GM19372 (cell line): ENCODE results near the gene DNMT3A.

Experiments
- ATAC-seq: cut with Tn5 transposase; IDR thresholded peaks from one replicate; pipeline ENCODE4 v1.9.1; 2021; ENCODE audit warnings: mild to moderate bottlenecking, low read depth, moderate library complexity; ENCODE audit not compliant: unreplicated experiment

The DNMT3A gene

GRCh38 chr2:25246558-25247290 lies 95.0 kb downstream of the DNMT3A start:
- no peak for ATAC-seq

- ATAC-seq, result no peak
Observed at GRCh38 chr2:25246001-25246400, 95.7 kb downstream of the DNMT3A start.

- no peak for ATAC-seq
Observed at GRCh38 chr2:25245141-25245540, 96.6 kb downstream of the DNMT3A start.

- ATAC-seq, result no peak
Observed at GRCh38 chr2:25243995-25244394, 97.7 kb downstream of the DNMT3A start.

GRCh38 chr2:25241452-25241851 lies 100.3 kb downstream of the DNMT3A start:
- ATAC-seq, result no peak

GRCh38 chr2:25240636-25241035 lies 101.1 kb downstream of the DNMT3A start:
- no peak for ATAC-seq

- ATAC-seq, result no peak
Observed at GRCh38 chr2:25238920-25239319, 102.8 kb downstream of the DNMT3A start.

- no peak for ATAC-seq
Observed at GRCh38 chr2:25237764-25238163, 104.0 kb downstream of the DNMT3A start.

GRCh38 chr2:25236736-25237135 lies 105.0 kb downstream of the DNMT3A start:
- ATAC-seq, result no peak

GRCh38 chr2:25234738-25235137 lies 107.0 kb downstream of the DNMT3A start:
- no peak for ATAC-seq

- no peak for ATAC-seq
Observed at GRCh38 chr2:25233916-25234605, 107.7 kb downstream of the DNMT3A start.

GRCh38 chr2:25232248-25232825 lies 109.4 kb downstream of the DNMT3A start:
- ATAC-seq, result no peak

GRCh38 chr2:25230948-25231311 lies 110.8 kb downstream of the DNMT3A start:
- ATAC-seq, result no peak

- ATAC-seq, result no peak
Observed at GRCh38 chr2:25230198-25230947, 111.4 kb downstream of the DNMT3A start.

GRCh38 chr2:25229279-25230197 lies 112.2 kb downstream of the DNMT3A start:
- ATAC-seq, result no peak

GRCh38 chr2:25228848-25229278 lies 112.9 kb downstream of the DNMT3A start:
- ATAC-seq, result no peak

GRCh38 chr2:25227576-25227975 lies 114.1 kb downstream of the DNMT3A start:
- no peak for ATAC-seq

GRCh38 chr2:25226827-25227226 lies 114.9 kb downstream of the DNMT3A start:
- no peak for ATAC-seq

GRCh38 chr2:25222477-25223121 lies 119.1 kb downstream of the DNMT3A start:
- no peak for ATAC-seq

GRCh38 chr2:25221579-25221978 lies 120.1 kb downstream of the DNMT3A start:
- ATAC-seq, result no peak
